GM23338 (cell line): ENCODE results near the gene ADAMTSL5. TPM values are rescaled to one million over a fixed set of nuclear protein-coding genes. Genes with fewer than 3 reads are reported as not detected.

Experiments
- ATAC-seq: fragments of 200-7000 bp; cut with Tn5 transposase; 3 replicates; pipeline ENCODE4 v1.9.1; 2020
- DNase-seq: peaks from one replicate; pipeline ENCODE4 v3.0.0-alpha.2; 2015; ENCODE audit warnings: low spot score
- H2AFZ ChIP-seq: fragments of 200-600 bp; sonication (generic); 2 replicates; pipeline ENCODE4 v1.8.0; 2016; ENCODE audit warnings: antibody characterized with exemption, mild to moderate bottlenecking, moderate library complexity
- H3F3A ChIP-seq: fragments of 200-600 bp; sonication (generic); replicated peaks from 2 replicates; pipeline ENCODE4 v1.8.0; 2017; ENCODE audit warnings: antibody characterized with exemption, mixed run types, low read depth
- H3K27ac ChIP-seq: fragments of 200-600 bp; sonication (generic); 2 replicates; pipeline ENCODE4 v1.6.1; 2016; ENCODE audit warnings: low read depth
- H3K27me3 ChIP-seq: fragments of 200-600 bp; sonication (generic); 2 replicates; pipeline ENCODE4 v1.8.0; 2016; ENCODE audit warnings: mild to moderate bottlenecking, mixed run types, moderate library complexity; ENCODE audit not compliant: insufficient read depth
- H3K36me3 ChIP-seq: fragments of 200-600 bp; sonication (generic); 2 replicates; pipeline ENCODE4 v1.8.0; 2016; ENCODE audit warnings: mild to moderate bottlenecking; ENCODE audit not compliant: insufficient read depth
- H3K4me1 ChIP-seq: fragments of 200-600 bp; sonication (generic); 2 replicates; pipeline ENCODE4 v1.8.0; 2016; ENCODE audit warnings: mild to moderate bottlenecking, moderate library complexity; ENCODE audit not compliant: insufficient read depth
- H3K4me2 ChIP-seq: fragments of 200-600 bp; sonication (generic); 2 replicates; pipeline ENCODE4 v1.7.1; 2017; ENCODE audit warnings: mixed run types
- H3K4me3 ChIP-seq: fragments of 200-600 bp; sonication (generic); 2 replicates; pipeline ENCODE4 v1.6.1; 2016; ENCODE audit warnings: mixed run types
- H3K79me2 ChIP-seq: fragments of 200-600 bp; sonication (generic); replicated peaks from 2 replicates; pipeline ENCODE4 v1.8.0; 2017; ENCODE audit warnings: mild to moderate bottlenecking; ENCODE audit not compliant: insufficient read depth
- H3K9me2 ChIP-seq: fragments of 200-600 bp; sonication (generic); 2 replicates; pipeline ENCODE4 v1.8.0; 2017; ENCODE audit not compliant: insufficient read depth
- H4K20me1 ChIP-seq: fragments of 200-600 bp; sonication (generic); replicated peaks from 2 replicates; pipeline ENCODE4 v1.8.0; 2017; ENCODE audit warnings: mild to moderate bottlenecking; ENCODE audit not compliant: insufficient read depth
- H3K27ac Mint-ChIP-seq: 2 replicates; pipeline ENCODE4 v1.8.0; 2020; ENCODE audit warnings: inconsistent platforms, mild to moderate bottlenecking, moderate library complexity, mixed read lengths
- H3K27me3 Mint-ChIP-seq: 3 replicates; pipeline ENCODE4 v1.8.0; 2022; ENCODE audit warnings: low read depth, mild to moderate bottlenecking, moderate library complexity, mixed read lengths, inconsistent platforms; ENCODE audit not compliant: insufficient read depth, poor library complexity
- H3K36me3 Mint-ChIP-seq: 3 replicates; pipeline ENCODE4 v1.8.0; 2021; ENCODE audit warnings: low read depth, mild to moderate bottlenecking, inconsistent platforms, moderate library complexity, mixed read lengths
- H3K4me1 Mint-ChIP-seq: 3 replicates; pipeline ENCODE4 v1.8.0; 2020; ENCODE audit warnings: mild to moderate bottlenecking, inconsistent platforms, mixed read lengths
- H3K4me3 Mint-ChIP-seq: 3 replicates; pipeline ENCODE4 v1.8.0; 2021; ENCODE audit warnings: moderate library complexity, mild to moderate bottlenecking, inconsistent platforms, mixed read lengths
- H3K9me3 Mint-ChIP-seq: 3 replicates; pipeline ENCODE4 v1.8.0; 2020; ENCODE audit warnings: moderate library complexity, mild to moderate bottlenecking, inconsistent platforms, mixed read lengths
- CREB1 ChIP-seq: fragments of 250-450 bp; sonication (Bioruptor Pico); IDR thresholded peaks from 2 replicates; pipeline ENCODE4 v1.5.0; 2020; ENCODE audit warnings: low read depth, mild to moderate bottlenecking, moderate library complexity
- EZH2 ChIP-seq: fragments of 200-600 bp; sonication (generic); IDR thresholded peaks from one replicate; pipeline ENCODE4 v1.8.0; 2017; ENCODE audit warnings: antibody characterized with exemption, mild to moderate bottlenecking, low read depth; ENCODE audit not compliant: unreplicated experiment
- EZH2phosphoT487 ChIP-seq: fragments of 200-600 bp; sonication (generic); IDR thresholded peaks from one replicate; pipeline ENCODE4 v1.8.1; 2018; ENCODE audit warnings: antibody characterized with exemption; ENCODE audit not compliant: unreplicated experiment
- JUNB ChIP-seq: IDR thresholded peaks from one replicate; pipeline ENCODE4 v1.6.1; 2016; ENCODE audit warnings: antibody characterized with exemption; ENCODE audit not compliant: unreplicated experiment
- NANOG ChIP-seq: IDR thresholded peaks from 2 replicates; pipeline ENCODE4 v1.6.1; 2016; ENCODE audit warnings: antibody characterized with exemption, borderline replicate concordance
- POLR2AphosphoS5 ChIP-seq: IDR thresholded peaks from 2 replicates; pipeline ENCODE4 v1.6.1; 2016; ENCODE audit warnings: antibody characterized with exemption, low read depth
- STAT1 ChIP-seq: IDR thresholded peaks from one replicate; pipeline ENCODE4 v1.6.1; 2016; ENCODE audit warnings: antibody characterized with exemption; ENCODE audit not compliant: unreplicated experiment
- ZNF114 ChIP-seq: fragments of 250-450 bp; sonication (Bioruptor Pico); IDR thresholded peaks from 2 replicates; pipeline ENCODE4 v1.5.0; 2020; ENCODE audit warnings: mild to moderate bottlenecking, moderate library complexity
- ZNF331 ChIP-seq: fragments of 250-450 bp; sonication (Bioruptor Pico); IDR thresholded peaks from 2 replicates; pipeline ENCODE4 v1.5.0; 2020; ENCODE audit warnings: low read depth, mild to moderate bottlenecking, moderate library complexity
- polyA plus RNA-seq: library from polyadenylated mRNA; unstranded; fragments of >200 nt; fragmentation: Nextera tagmentation; extraction: Ambion mirVana; gene quantifications from 2 replicates; pipeline ENCODE4 v1.2.1, GENCODE V29; 2016
- total RNA-seq: library from RNA; depleted of rRNA; stranded (reverse); fragments of >200 nt; shearing (Covaris generic); gene quantifications from 2 replicates; pipeline ENCODE4 v1.2.3, GENCODE V29; 2014
- TF ChIP-seq, protein P1 (sequence below): IDR thresholded peaks from one replicate; pipeline ENCODE4 v1.6.1; 2018; ENCODE audit warnings: antibody characterized with exemption; ENCODE audit not compliant: unreplicated experiment
- TF ChIP-seq, protein P2 (sequence below), 2 experiments: fragments of 200-600 bp in 1 of 2; sonication (generic) in 1 of 2; conservative IDR thresholded peaks; 2 replicates each; pipeline versions ENCODE4 v1.5.1 to v1.6.1; 2016 to 2017; ENCODE audit warnings: antibody characterized with exemption in 2 of 2, low read depth in 2 of 2, mild to moderate bottlenecking in 2 of 2, moderate library complexity in 1 of 2
- TF ChIP-seq, protein P3 (sequence below): fragments of 250-450 bp; sonication (Bioruptor Pico); IDR thresholded peaks from 2 replicates; pipeline ENCODE4 v1.5.0; 2020; ENCODE audit warnings: mild to moderate bottlenecking, moderate library complexity
- TF ChIP-seq, protein P4 (sequence below): IDR thresholded peaks from 2 replicates; pipeline ENCODE4 v1.6.1; 2016; ENCODE audit warnings: antibody characterized with exemption

The ADAMTSL5 gene
- total and polyA plus RNA-seq, 2 experiments from 2014 or later = 0.10 to 0.97 TPM

DNA sequence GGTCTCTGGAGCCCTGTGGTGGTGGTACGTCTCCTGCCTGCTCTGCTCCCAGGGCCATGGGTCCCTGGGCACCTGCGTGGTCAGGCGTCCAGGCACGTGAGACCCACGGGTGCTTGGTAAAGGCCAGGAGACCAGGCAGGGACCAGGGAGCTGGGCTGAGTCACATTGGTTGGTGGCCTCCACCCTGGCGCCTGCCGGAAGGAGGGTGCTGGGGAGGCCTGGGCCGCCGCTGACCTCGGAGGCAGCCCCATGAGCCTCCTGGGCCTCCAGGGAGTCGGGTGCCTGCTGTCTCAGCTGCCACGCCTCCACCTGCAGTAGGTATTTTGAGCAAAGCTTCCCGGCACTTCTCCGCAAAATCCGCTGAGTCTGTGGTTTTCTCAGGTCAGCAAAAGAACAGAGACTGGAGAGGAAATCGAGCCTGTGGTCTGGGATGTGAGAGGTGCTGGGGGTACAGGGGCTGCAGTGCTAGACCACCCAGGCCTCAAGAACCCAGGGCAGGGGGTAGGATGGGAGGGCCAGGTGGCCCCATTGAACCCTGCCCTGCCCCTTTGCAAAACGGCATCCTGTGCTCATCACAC lies 7.5 kb upstream of the ADAMTSL5 start:
- Histone ChIP-seq H2AFZ (no peak overlapping the region), H3K4me3 (no peak overlapping the region), H3K79me2 (no peaks in the 10 kb centered on the region), H3F3A (0 out of 2 replicates have a peak, but pooled peaks cover 4% of the 10 kb centered on the region), H3K4me2 (no peak overlapping the region), H4K20me1 (no peaks in the 10 kb centered on the region; the same call in 1 of the 2 replicates), H3K4me1 (no peaks in the 10 kb centered on the region), H3K27me3 (peaks cover 27% of the 10 kb centered on the region), H3K27ac (no peak overlapping the region), H3K36me3 (no peaks in the 10 kb centered on the region), H3K9me2 (no peaks in the 10 kb centered on the region)
- Mint-ChIP-seq H3K9me3 (peaks cover 8% of the 10 kb centered on the region), H3K4me3 (no peak overlapping the region), H3K27me3 (peaks cover 39% of the 10 kb centered on the region), H3K36me3 (peaks cover 4% of the 10 kb centered on the region; the same call in 1 of the 3 replicates), H3K27ac (no peak overlapping the region), H3K4me1 (peaks cover 6% of the 10 kb centered on the region; the same call in 2 of the 3 replicates)
- no peak for ATAC-seq
- TF ChIP-seq EZH2phosphoT487 = no peak
- TF ChIP-seq POLR2AphosphoS5 = no peak
- TF ChIP-seq, protein P1, sequence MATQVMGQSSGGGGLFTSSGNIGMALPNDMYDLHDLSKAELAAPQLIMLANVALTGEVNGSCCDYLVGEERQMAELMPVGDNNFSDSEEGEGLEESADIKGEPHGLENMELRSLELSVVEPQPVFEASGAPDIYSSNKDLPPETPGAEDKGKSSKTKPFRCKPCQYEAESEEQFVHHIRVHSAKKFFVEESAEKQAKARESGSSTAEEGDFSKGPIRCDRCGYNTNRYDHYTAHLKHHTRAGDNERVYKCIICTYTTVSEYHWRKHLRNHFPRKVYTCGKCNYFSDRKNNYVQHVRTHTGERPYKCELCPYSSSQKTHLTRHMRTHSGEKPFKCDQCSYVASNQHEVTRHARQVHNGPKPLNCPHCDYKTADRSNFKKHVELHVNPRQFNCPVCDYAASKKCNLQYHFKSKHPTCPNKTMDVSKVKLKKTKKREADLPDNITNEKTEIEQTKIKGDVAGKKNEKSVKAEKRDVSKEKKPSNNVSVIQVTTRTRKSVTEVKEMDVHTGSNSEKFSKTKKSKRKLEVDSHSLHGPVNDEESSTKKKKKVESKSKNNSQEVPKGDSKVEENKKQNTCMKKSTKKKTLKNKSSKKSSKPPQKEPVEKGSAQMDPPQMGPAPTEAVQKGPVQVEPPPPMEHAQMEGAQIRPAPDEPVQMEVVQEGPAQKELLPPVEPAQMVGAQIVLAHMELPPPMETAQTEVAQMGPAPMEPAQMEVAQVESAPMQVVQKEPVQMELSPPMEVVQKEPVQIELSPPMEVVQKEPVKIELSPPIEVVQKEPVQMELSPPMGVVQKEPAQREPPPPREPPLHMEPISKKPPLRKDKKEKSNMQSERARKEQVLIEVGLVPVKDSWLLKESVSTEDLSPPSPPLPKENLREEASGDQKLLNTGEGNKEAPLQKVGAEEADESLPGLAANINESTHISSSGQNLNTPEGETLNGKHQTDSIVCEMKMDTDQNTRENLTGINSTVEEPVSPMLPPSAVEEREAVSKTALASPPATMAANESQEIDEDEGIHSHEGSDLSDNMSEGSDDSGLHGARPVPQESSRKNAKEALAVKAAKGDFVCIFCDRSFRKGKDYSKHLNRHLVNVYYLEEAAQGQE = no peak
- no peak for TF ChIP-seq ZNF114 (CRISPR knock-in tag)
- TF ChIP-seq CREB1 = no peak
- TF ChIP-seq EZH2 = no peak
- TF ChIP-seq, protein P2, sequence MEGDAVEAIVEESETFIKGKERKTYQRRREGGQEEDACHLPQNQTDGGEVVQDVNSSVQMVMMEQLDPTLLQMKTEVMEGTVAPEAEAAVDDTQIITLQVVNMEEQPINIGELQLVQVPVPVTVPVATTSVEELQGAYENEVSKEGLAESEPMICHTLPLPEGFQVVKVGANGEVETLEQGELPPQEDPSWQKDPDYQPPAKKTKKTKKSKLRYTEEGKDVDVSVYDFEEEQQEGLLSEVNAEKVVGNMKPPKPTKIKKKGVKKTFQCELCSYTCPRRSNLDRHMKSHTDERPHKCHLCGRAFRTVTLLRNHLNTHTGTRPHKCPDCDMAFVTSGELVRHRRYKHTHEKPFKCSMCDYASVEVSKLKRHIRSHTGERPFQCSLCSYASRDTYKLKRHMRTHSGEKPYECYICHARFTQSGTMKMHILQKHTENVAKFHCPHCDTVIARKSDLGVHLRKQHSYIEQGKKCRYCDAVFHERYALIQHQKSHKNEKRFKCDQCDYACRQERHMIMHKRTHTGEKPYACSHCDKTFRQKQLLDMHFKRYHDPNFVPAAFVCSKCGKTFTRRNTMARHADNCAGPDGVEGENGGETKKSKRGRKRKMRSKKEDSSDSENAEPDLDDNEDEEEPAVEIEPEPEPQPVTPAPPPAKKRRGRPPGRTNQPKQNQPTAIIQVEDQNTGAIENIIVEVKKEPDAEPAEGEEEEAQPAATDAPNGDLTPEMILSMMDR (conservative IDR thresholded peaks at IDR 0.05; ENCODE audit: low read depth in 2 of 2) = no peak
- TF ChIP-seq, protein P3, sequence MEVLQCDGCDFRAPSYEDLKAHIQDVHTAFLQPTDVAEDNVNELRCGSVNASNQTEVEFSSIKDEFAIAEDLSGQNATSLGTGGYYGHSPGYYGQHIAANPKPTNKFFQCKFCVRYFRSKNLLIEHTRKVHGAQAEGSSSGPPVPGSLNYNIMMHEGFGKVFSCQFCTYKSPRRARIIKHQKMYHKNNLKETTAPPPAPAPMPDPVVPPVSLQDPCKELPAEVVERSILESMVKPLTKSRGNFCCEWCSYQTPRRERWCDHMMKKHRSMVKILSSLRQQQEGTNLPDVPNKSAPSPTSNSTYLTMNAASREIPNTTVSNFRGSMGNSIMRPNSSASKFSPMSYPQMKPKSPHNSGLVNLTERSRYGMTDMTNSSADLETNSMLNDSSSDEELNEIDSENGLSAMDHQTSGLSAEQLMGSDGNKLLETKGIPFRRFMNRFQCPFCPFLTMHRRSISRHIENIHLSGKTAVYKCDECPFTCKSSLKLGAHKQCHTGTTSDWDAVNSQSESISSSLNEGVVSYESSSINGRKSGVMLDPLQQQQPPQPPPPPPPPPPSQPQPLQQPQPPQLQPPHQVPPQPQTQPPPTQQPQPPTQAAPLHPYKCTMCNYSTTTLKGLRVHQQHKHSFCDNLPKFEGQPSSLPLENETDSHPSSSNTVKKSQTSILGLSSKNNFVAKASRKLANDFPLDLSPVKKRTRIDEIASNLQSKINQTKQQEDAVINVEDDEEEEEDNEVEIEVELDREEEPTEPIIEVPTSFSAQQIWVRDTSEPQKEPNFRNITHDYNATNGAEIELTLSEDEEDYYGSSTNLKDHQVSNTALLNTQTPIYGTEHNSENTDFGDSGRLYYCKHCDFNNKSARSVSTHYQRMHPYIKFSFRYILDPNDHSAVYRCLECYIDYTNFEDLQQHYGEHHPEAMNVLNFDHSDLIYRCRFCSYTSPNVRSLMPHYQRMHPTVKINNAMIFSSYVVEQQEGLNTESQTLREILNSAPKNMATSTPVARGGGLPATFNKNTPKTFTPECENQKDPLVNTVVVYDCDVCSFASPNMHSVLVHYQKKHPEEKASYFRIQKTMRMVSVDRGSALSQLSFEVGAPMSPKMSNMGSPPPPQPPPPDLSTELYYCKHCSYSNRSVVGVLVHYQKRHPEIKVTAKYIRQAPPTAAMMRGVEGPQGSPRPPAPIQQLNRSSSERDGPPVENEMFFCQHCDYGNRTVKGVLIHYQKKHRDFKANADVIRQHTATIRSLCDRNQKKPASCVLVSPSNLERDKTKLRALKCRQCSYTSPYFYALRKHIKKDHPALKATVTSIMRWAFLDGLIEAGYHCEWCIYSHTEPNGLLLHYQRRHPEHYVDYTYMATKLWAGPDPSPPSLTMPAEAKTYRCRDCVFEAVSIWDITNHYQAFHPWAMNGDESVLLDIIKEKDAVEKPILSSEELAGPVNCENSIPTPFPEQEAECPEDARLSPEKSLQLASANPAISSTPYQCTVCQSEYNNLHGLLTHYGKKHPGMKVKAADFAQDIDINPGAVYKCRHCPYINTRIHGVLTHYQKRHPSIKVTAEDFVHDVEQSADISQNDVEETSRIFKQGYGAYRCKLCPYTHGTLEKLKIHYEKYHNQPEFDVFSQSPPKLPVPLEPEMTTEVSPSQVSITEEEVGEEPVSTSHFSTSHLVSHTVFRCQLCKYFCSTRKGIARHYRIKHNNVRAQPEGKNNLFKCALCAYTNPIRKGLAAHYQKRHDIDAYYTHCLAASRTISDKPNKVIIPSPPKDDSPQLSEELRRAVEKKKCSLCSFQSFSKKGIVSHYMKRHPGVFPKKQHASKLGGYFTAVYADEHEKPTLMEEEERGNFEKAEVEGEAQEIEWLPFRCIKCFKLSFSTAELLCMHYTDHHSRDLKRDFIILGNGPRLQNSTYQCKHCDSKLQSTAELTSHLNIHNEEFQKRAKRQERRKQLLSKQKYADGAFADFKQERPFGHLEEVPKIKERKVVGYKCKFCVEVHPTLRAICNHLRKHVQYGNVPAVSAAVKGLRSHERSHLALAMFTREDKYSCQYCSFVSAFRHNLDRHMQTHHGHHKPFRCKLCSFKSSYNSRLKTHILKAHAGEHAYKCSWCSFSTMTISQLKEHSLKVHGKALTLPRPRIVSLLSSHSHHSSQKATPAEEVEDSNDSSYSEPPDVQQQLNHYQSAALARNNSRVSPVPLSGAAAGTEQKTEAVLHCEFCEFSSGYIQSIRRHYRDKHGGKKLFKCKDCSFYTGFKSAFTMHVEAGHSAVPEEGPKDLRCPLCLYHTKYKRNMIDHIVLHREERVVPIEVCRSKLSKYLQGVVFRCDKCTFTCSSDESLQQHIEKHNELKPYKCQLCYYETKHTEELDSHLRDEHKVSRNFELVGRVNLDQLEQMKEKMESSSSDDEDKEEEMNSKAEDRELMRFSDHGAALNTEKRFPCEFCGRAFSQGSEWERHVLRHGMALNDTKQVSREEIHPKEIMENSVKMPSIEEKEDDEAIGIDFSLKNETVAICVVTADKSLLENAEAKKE (CRISPR knock-in tag) = no peak
- no peak for TF ChIP-seq NANOG
- no peak for TF ChIP-seq JUNB
- TF ChIP-seq ZNF331 (CRISPR knock-in tag) = no peak
- TF ChIP-seq STAT1 = no peak
- TF ChIP-seq, protein P4, sequence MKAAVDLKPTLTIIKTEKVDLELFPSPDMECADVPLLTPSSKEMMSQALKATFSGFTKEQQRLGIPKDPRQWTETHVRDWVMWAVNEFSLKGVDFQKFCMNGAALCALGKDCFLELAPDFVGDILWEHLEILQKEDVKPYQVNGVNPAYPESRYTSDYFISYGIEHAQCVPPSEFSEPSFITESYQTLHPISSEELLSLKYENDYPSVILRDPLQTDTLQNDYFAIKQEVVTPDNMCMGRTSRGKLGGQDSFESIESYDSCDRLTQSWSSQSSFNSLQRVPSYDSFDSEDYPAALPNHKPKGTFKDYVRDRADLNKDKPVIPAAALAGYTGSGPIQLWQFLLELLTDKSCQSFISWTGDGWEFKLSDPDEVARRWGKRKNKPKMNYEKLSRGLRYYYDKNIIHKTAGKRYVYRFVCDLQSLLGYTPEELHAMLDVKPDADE = no peak
- DNase-seq = no peak
